Vagina (tissue), 2 donors: Measurements from ENCODE around the gene AGXT2.

Source experiments
- CTCF ChIP-seq, 3 experiments: fragments of 450-650 bp in 2 of 3; fragments of 200-600 bp in 1 of 3; sonication (generic) in 1 of 3; IDR thresholded peaks; one replicate each; pipeline ENCODE4 v1.5.1; 2017 to 2019; ENCODE audit warnings: antibody characterized with exemption in 3 of 3, mild to moderate bottlenecking in 2 of 3, moderate library complexity in 2 of 3
- POLR2AphosphoS5 ChIP-seq, 2 donors: sonication (generic); formaldehyde crosslinking; IDR thresholded peaks; one replicate each; pipeline ENCODE4 v1.9.0; 2017; ENCODE audit warnings: antibody characterized with exemption in 2 of 2, mild to moderate bottlenecking in 2 of 2, low read depth in 1 of 2; ENCODE audit not compliant: insufficient read depth in 1 of 2

DNA sequence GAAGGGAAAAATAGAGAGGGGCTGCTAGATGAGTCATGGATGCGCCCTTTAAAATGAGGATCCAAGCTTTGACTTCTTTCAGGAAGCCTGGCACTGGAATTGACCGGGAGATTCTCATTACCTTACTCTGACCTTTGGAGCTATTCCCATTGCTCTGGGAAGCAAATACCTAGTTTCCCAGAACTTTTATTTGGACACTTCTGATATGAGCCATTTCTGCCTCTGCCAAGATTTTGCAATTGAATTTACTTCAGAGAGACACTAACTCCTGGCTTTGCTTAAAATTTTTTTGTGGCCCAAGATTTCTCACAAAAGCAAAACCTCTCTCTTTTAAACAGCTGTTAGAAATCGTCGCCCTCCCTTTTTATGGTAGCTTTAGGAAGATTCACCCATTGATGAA is 15.7 kb upstream of the AGXT2 start:
- TF ChIP-seq CTCF (IDR thresholded peaks at IDR 0.05) (no peak), POLR2AphosphoS5 (IDR thresholded peaks at IDR 0.05; ENCODE audit: insufficient read depth in 1 of 2, low read depth in 1 of 2) (no peak)
